ENCODE measurements around the gene TEAD2. TPM values are rescaled to one million over a fixed set of nuclear protein-coding genes. Genes with fewer than 3 reads are reported as not detected.

TEAD2 gene
- total RNA-seq, 4 donors from 2014 or later, result 21.8 to 83.2 (median 48.5) TPM

DNA sequence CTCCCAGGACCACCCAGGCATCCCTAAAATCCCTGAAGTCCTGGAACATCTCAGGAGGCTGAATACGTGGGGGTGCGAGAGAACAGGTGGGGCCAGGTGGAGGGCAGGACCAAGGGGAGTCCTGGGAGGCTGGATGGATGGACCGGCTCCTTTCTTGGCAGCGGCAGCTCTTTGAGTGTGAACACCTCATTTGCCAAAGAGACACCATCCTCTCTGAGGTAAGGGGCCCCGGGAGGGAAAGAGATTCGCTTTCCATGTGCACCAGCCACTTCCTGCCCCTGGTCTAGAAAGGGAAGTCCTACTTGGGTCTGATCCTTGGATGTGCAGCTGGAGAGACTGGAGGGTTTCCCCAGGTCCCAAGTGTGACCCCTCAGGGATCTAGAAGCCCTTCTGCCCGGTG lies 44.9 kb upstream of the TEAD2 start:
- no peak for TF ChIP-seq POLR2A (IDR thresholded peaks at IDR 0.05)
- TF ChIP-seq, protein P1, sequence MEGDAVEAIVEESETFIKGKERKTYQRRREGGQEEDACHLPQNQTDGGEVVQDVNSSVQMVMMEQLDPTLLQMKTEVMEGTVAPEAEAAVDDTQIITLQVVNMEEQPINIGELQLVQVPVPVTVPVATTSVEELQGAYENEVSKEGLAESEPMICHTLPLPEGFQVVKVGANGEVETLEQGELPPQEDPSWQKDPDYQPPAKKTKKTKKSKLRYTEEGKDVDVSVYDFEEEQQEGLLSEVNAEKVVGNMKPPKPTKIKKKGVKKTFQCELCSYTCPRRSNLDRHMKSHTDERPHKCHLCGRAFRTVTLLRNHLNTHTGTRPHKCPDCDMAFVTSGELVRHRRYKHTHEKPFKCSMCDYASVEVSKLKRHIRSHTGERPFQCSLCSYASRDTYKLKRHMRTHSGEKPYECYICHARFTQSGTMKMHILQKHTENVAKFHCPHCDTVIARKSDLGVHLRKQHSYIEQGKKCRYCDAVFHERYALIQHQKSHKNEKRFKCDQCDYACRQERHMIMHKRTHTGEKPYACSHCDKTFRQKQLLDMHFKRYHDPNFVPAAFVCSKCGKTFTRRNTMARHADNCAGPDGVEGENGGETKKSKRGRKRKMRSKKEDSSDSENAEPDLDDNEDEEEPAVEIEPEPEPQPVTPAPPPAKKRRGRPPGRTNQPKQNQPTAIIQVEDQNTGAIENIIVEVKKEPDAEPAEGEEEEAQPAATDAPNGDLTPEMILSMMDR (IDR thresholded peaks at IDR 0.05), result no peak
- intact Hi-C loops (cut with DNase I; ENCODE audit: low total_unique reads), result no loop called here
- Histone ChIP-seq H3K27ac (no peak overlapping the region), H3K4me3 (no peak overlapping the region), H3K9me3 (no peaks in the 10 kb centered on the region), H3K36me3 (no peaks in the 10 kb centered on the region), H3K27me3 (no peaks in the 10 kb centered on the region), H3K4me1 (no peaks in the 10 kb centered on the region)
- DNase-seq, result no peak

DNA sequence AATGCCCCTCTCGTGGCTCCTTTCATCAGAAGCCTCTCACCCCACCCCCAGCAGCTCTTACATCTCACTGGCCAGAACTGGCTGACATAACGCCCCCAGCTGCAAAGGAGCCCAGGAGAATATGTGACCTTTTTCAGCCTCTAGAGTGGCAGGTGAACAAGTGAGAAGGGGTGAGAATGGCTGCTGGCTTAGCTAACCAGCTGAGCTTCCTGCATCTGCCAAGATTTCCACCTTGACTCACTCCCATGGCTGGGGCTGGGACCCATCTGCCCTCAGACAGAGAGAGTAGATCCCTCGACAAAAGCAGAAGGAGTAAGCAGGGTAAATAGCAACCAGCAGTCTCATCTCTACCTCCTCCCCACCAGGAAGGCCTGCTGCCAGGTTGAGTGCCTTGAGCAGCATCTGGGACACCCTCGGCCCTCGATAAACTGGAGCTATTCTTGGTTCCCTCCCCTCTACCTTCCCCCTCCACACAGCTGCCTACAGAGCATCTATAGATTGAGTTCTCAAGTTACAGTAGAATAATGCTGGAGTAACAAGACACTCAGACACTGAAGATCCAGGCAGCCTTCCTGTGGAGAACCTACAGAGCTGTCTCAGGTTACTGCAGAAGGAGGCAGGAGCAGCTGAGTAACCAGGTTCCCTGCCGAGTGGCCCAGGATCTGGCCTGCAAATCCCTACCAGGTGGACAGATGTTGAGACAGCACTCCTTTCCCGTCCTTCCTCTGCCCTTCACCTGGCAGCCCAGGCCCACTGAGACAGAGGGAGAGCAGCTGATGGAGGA lies 41.4 kb upstream of the TEAD2 start:
- no peaks in the 10 kb centered on the region for H3K27me3 ChIP-seq
- H3K9me3 ChIP-seq, result no peaks in the 10 kb centered on the region
- no peaks in the 10 kb centered on the region for H3K36me3 ChIP-seq
- no peak overlapping the region for H3K4me3 ChIP-seq
- H3K27ac ChIP-seq, result no peak overlapping the region
- no peak for DNase-seq
- TF ChIP-seq, protein P1 (IDR thresholded peaks at IDR 0.05), result no peak
- TF ChIP-seq POLR2A (IDR thresholded peaks at IDR 0.05), result no peak
- no peaks in the 10 kb centered on the region for H3K4me1 ChIP-seq
- intact Hi-C loops (cut with DNase I; ENCODE audit: low total_unique reads), result no loop called here

DNA sequence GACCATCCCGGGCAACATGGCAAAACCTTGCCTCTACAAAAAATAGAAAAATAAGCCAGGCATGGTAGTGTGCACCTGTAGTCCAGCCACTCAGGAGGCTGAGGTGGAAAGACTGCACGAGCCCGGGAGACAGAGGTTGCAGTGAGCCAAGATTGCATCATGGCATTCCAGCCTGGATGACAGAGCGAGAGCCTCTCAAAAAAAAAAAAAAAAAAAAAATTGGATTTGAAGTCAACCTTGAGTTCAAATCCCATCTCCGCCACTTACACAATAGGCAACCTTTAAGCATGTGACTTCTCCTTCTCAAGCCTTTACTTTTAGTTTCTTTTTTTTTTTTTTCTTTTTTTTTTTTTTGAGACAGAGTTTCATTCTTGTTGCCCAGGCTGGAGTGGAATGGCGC lies 37.8 kb upstream of the TEAD2 start:
- TF ChIP-seq POLR2A (IDR thresholded peaks at IDR 0.05), result no peak
- TF ChIP-seq, protein P1 (IDR thresholded peaks at IDR 0.05), result no peak
- Histone ChIP-seq H3K9me3 (no peaks in the 10 kb centered on the region), H3K27ac (no peak overlapping the region), H3K4me1 (no peaks in the 10 kb centered on the region), H3K4me3 (no peak overlapping the region), H3K27me3 (no peaks in the 10 kb centered on the region), H3K36me3 (no peaks in the 10 kb centered on the region)
- intact Hi-C loops (cut with DNase I; ENCODE audit: low total_unique reads), result no loop called here
- DNase-seq, result no peak

DNA sequence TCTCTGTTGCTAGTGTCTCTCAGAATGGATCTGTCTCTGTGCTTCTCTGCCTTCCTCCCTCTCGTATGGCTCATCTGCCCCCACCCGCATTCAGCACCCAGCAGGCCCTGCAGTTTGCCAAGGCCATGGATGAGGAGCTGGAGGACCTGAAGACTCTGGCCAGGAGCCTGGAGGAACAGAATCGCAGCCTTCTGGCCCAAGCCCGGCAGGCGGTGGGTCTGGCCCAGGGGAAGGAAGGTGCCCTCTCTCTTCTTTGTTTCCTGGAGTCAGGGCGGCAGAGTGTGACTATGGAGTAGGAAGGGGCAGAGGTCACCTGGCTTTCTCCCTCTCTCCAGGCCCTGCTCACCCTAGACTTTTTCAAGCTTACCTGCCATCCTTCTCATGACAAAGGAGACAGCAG lies 36.7 kb upstream of the TEAD2 start:
- no peak overlapping the region for H3K4me3 ChIP-seq
- TF ChIP-seq POLR2A (IDR thresholded peaks at IDR 0.05), result no peak
- TF ChIP-seq, protein P1 (IDR thresholded peaks at IDR 0.05), result no peak
- H3K27me3 ChIP-seq, result no peaks in the 10 kb centered on the region
- H3K27ac ChIP-seq, result no peak overlapping the region
- H3K9me3 ChIP-seq, result no peaks in the 10 kb centered on the region
- no peaks in the 10 kb centered on the region for H3K4me1 ChIP-seq
- intact Hi-C loops (cut with DNase I; ENCODE audit: low total_unique reads), result no loop called here
- no peak for DNase-seq
- H3K36me3 ChIP-seq, result no peaks in the 10 kb centered on the region

DNA sequence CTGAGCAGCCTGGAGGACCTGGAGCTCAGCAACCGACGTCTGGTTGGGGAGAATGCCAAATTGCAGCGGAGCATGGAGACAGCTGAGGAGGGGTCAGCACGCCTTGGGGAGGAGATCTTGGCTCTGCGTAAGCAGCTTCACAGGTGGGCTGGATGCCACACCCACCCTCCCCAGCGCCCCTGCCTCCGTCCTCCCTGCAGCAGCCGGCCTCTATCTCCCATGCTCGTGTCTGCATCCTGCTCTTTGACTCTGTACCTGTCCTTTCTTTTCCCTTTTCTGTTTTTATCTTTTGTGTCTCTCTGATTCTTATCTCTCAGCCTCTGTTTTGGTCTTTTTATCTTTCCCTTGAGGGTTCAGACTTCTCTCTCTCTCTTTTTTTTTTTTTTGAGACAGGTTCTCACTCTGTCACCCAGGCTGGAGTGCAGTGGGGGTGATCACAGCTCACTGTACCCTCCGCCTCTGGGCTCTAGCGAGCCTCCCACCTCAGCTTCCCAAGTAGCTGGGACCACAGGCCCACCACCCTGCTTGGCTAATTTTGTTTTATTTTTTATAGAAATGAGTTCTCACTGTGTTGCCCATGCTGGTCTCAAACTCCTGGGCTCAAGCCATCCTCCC lies 35.9 kb upstream of the TEAD2 start:
- no peak overlapping the region for H3K4me3 ChIP-seq
- H3K36me3 ChIP-seq, result no peaks in the 10 kb centered on the region
- DNase-seq, result no peak
- no peak overlapping the region for H3K27ac ChIP-seq
- H3K9me3 ChIP-seq, result no peaks in the 10 kb centered on the region
- intact Hi-C loops (cut with DNase I; ENCODE audit: low total_unique reads), result no loop called here
- no peaks in the 10 kb centered on the region for H3K4me1 ChIP-seq
- TF ChIP-seq, protein P1 (IDR thresholded peaks at IDR 0.05), result no peak
- TF ChIP-seq POLR2A (IDR thresholded peaks at IDR 0.05), result no peak
- no peaks in the 10 kb centered on the region for H3K27me3 ChIP-seq
